Common myeloid progenitor, CD34-positive (primary cell): ENCODE data around the gene CSNK1A1L.

Experiments
- CTCF ChIA-PET: fragments of 350-600 bp; sonication (Branson Sonifier 250); formaldehyde crosslinking; loops from one replicate; lab custom pipeline; 2021; ENCODE audit warnings: antibody characterized with exemption; lab: Charles Lee
- POLR2A ChIA-PET: fragments of 350-600 bp; sonication (Branson Sonifier 250); formaldehyde crosslinking; loops from one replicate; lab custom pipeline; 2021; ENCODE audit warnings: antibody characterized with exemption; lab: Charles Lee
- DNase-seq, 3 donors: peaks; one replicate each; pipeline versions ENCODE4 v3.0.0 to v3.0.0-alpha.2; 2013
- H3K27ac ChIP-seq, 2 experiments: 1 replicate in 1 of 2; 2 replicates in 1 of 2; pipeline ENCODE4 v1.7.0; 2013; ENCODE audit warnings: inconsistent platforms in 2 of 2, low read length in 2 of 2, mild to moderate bottlenecking in 2 of 2, low read depth in 1 of 2, moderate library complexity in 1 of 2; ENCODE audit not compliant: severe bottlenecking in 2 of 2, insufficient read depth in 1 of 2, poor library complexity in 1 of 2
- H3K27me3 ChIP-seq, 5 experiments: replicated peaks in 2 of 5; 1 replicate in 3 of 5; 2 replicates in 2 of 5; pipeline versions ENCODE4 v1.6.1 to v1.7.0; 2013; ENCODE audit warnings: low read length in 4 of 5, mild to moderate bottlenecking in 2 of 5, moderate library complexity in 2 of 5, inconsistent platforms in 1 of 5; ENCODE audit not compliant: insufficient read depth in 5 of 5, control insufficient read depth in 4 of 5
- H3K36me3 ChIP-seq, 4 experiments: 1 replicate in 2 of 4; 2 replicates in 2 of 4; pipeline versions ENCODE4 v1.6.1 to v1.7.0; 2013; ENCODE audit warnings: low read length in 3 of 4, control low read depth in 1 of 4, mild to moderate bottlenecking in 1 of 4; ENCODE audit not compliant: control insufficient read depth in 4 of 4, insufficient read depth in 4 of 4
- H3K4me1 ChIP-seq, 4 experiments: 1 replicate in 3 of 4; 2 replicates in 1 of 4; pipeline versions ENCODE4 v1.6.1 to v1.7.1; 2013; ENCODE audit warnings: low read length in 3 of 4, mild to moderate bottlenecking in 3 of 4, control low read depth in 1 of 4, inconsistent platforms in 1 of 4, moderate library complexity in 1 of 4; ENCODE audit not compliant: control insufficient read depth in 4 of 4, insufficient read depth in 4 of 4; ENCODE audit errors: control extremely low read depth in 1 of 4
- H3K4me3 ChIP-seq, 7 experiments: 1 replicate in 4 of 7; 2 replicates in 3 of 7; pipeline versions ENCODE4 v1.5.1 to v1.7.0; 2013; ENCODE audit warnings: mild to moderate bottlenecking in 7 of 7, low read length in 6 of 7, moderate library complexity in 6 of 7, inconsistent platforms in 2 of 7, low read depth in 2 of 7, control low read depth in 1 of 7; ENCODE audit not compliant: insufficient read depth in 4 of 7, control insufficient read depth in 1 of 7; ENCODE audit errors: extremely low read depth in 1 of 7
- H3K9me3 ChIP-seq, 5 experiments: 1 replicate in 4 of 5; 2 replicates in 1 of 5; pipeline versions ENCODE4 v1.6.1 to v1.7.1; 2013; ENCODE audit warnings: low read length in 4 of 5, mild to moderate bottlenecking in 2 of 5, inconsistent platforms in 1 of 5, low read depth in 1 of 5, moderate library complexity in 1 of 5; ENCODE audit not compliant: control insufficient read depth in 4 of 5, insufficient read depth in 2 of 5; ENCODE audit errors: control extremely low read depth in 1 of 5
- WGBS: methylation state at CpG from one replicate; pipeline ENCODE4 v1.1.5; 2013; ENCODE audit not compliant: insufficient coverage; 5-methylcytosine and 5-hydroxymethylcytosine counted together

Gene CSNK1A1L

GRCh38 chr13:37131092-37131491, 25.6 kb upstream of the CSNK1A1L start:
- ChIA-PET CTCF (no interaction called here), POLR2A (no interaction called here)

DNA sequence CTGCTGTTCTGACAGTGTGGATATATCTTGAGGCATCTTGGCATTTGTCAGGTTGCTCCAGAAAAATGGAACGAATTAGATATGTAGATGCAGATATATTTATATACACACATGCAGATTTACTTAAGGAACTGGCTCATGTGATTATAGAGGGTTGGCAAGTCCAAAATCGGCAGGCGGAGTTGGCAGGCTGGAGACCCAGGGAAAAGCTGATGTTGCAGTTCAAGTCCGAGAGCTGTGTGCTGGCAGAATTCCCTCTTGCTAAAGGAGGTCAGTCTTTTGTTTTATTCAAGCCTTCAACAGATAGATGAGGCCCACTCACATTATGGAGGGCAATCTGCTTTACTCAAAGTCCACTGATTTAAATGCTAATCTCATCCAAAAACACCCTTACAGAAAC, 24.4 kb upstream of the CSNK1A1L start:
- CTCF ChIA-PET, result no interaction called here
- no peaks in the 10 kb centered on the region for H3K27me3 ChIP-seq

More at GRCh38 chr13:37131092-37131491, 25.6 kb upstream of the CSNK1A1L start:
- Histone ChIP-seq H3K36me3 (no peaks in the 10 kb centered on the region), H3K27me3 (no peaks in the 10 kb centered on the region), H3K4me3 (no peak overlapping the region), H3K9me3 (no peaks in the 10 kb centered on the region), H3K4me1 (no peaks in the 10 kb centered on the region), H3K27ac (no peak overlapping the region)
- WGBS, result 100% methylated on average over 2 of the region's 3 CpGs
- no peak for DNase-seq

GRCh38 chr13:37127691-37128241, 22.3 kb upstream of the CSNK1A1L start:
- CTCF ChIA-PET, result interaction anchor here (0.7 kb wide), 1 partner anchor 8 kb away, joined by 3 read pairs; no protein-coding TSS in a partner anchor
- no peaks in the 10 kb centered on the region for H3K4me1 ChIP-seq
- 100% methylated on average over 2 of the region's 3 CpGs for WGBS
- H3K36me3 ChIP-seq, result no peaks in the 10 kb centered on the region
- no peaks in the 10 kb centered on the region for H3K27me3 ChIP-seq
- POLR2A ChIA-PET, result no interaction called here
- H3K9me3 ChIP-seq, result no peaks in the 10 kb centered on the region
- no peak for DNase-seq
- no peak overlapping the region for H3K27ac ChIP-seq
- H3K4me3 ChIP-seq, result no peak overlapping the region

More for the DNA sequence above, 24.4 kb upstream of the CSNK1A1L start:
- no peak overlapping the region for H3K4me3 ChIP-seq
- POLR2A ChIA-PET, result no interaction called here
- H3K27ac ChIP-seq, result no peak overlapping the region
- DNase-seq, result no peak
- no peaks in the 10 kb centered on the region for H3K4me1 ChIP-seq
- H3K9me3 ChIP-seq, result no peaks in the 10 kb centered on the region
- H3K36me3 ChIP-seq, result no peaks in the 10 kb centered on the region
- WGBS, result 100% methylated on average over 2 of the region's 4 CpGs

- peaks cover 0 to 3% (median 0%) of the 10 kb centered on the region in 5 experiments for H3K27me3 ChIP-seq
- no peaks in the 10 kb centered on the region for H3K36me3 ChIP-seq
- H3K4me1 ChIP-seq, result no peaks in the 10 kb centered on the region
- DNase-seq, result no peak
- no CpG with 5 or more reads among the region's 1 CpG for WGBS
- no peaks in the 10 kb centered on the region for H3K9me3 ChIP-seq
- ChIA-PET POLR2A (no interaction called here), CTCF (no interaction called here)
- H3K27ac ChIP-seq, result no peak overlapping the region
- H3K4me3 ChIP-seq, result no peak overlapping the region
Observed at GRCh38 chr13:37123337-37123736, 17.9 kb upstream of the CSNK1A1L start.

- no peaks in the 10 kb centered on the region for H3K4me1 ChIP-seq
- no peak overlapping the region for H3K4me3 ChIP-seq
- peaks cover 0 to 3% (median 0%) of the 10 kb centered on the region in 5 experiments for H3K27me3 ChIP-seq
- no peak for DNase-seq
- WGBS, result 82% methylated on average over 3 of the region's 3 CpGs
- H3K9me3 ChIP-seq, result no peaks in the 10 kb centered on the region
- H3K36me3 ChIP-seq, result no peaks in the 10 kb centered on the region
- POLR2A ChIA-PET, result no interaction called here
- H3K27ac ChIP-seq, result no peak overlapping the region
- CTCF ChIA-PET, result no interaction called here
Observed at GRCh38 chr13:37118016-37118415, 12.6 kb upstream of the CSNK1A1L start.

DNA sequence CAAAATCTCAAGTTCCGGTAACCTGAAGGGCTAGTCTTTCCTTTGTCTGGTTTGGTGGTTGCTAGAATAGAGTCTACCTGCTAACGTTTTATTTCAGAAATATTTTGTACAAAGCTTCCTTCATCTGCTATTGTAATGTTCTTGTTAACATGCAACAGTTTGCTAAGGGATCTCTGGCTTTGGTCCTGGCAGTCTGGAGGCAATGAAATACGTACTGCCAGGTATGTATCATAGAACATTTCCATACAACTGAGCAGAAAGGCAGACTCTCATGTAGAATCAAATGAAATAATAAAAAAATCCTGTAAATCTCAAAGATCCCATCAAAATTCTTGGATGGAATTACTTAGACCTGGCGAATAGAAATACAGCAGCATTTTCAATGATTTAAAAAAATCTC, 8.8 kb upstream of the CSNK1A1L start:
- WGBS, result 100% methylated on average over 1 of the region's 4 CpGs
- POLR2A ChIA-PET, result no interaction called here
- peaks cover 0 to 3% (median 0%) of the 10 kb centered on the region in 5 experiments for H3K27me3 ChIP-seq
- H3K9me3 ChIP-seq, result no peaks in the 10 kb centered on the region
- CTCF ChIA-PET, result no interaction called here
- H3K36me3 ChIP-seq, result no peaks in the 10 kb centered on the region
- no peak overlapping the region for H3K27ac ChIP-seq
- no peaks in the 10 kb centered on the region for H3K4me1 ChIP-seq
- no peak for DNase-seq
- H3K4me3 ChIP-seq, result no peak overlapping the region

DNA sequence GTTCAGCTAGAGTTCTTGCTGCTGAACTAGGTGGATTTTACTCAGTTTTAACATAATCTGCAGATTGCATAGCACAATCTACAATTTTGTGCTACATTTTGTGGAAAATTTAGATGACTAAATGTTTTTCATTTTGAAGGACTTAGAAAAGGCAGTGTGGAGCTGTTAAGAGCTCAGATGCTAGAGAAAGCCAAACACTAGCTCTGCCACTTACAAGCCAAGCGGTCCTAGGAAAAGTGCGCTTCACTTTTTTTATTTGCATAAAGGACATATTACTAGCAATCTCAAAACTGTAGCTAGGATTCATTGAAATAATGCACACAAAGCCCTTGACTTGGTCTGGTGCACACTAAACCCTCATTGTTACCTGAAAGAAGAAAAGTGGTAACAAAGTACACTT, 8.1 kb upstream of the CSNK1A1L start:
- Histone ChIP-seq H3K4me3 (no peak overlapping the region), H3K27ac (no peak overlapping the region), H3K36me3 (no peaks in the 10 kb centered on the region), H3K4me1 (no peaks in the 10 kb centered on the region), H3K27me3 (peaks cover 0 to 3% (median 0%) of the 10 kb centered on the region in 5 experiments), H3K9me3 (no peaks in the 10 kb centered on the region)
- ChIA-PET CTCF (no interaction called here), POLR2A (no interaction called here)
- WGBS, result 100% methylated on average over 1 of the region's 2 CpGs
- DNase-seq, result no peak
